Bronchial epithelial cell (primary cell): Measurements from ENCODE around the gene CDK5R2. TPM values are rescaled to one million over a fixed set of nuclear protein-coding genes. Genes with fewer than 3 reads are reported as not detected.

Experiments used
- DNase-seq: peaks from one replicate; pipeline ENCODE4 v3.0.0-alpha.2; 2010; ENCODE audit warnings: low read depth
- FAIRE-seq: peaks from 2 replicates; lab custom pipeline; 2011; peaks lifted over from hg19 to GRCh38; lab: Jason Lieb, UNC
- H3K27me3 ChIP-seq: 2 replicates; pipeline ENCODE4 v1.5.1; 2011; ENCODE audit warnings: low read length; ENCODE audit not compliant: control insufficient read depth, insufficient read depth
- H3K36me3 ChIP-seq: 2 replicates; pipeline ENCODE4 v1.5.1; 2011; ENCODE audit warnings: low read length; ENCODE audit not compliant: control insufficient read depth, insufficient read depth
- H3K4me3 ChIP-seq: 2 replicates; pipeline ENCODE4 v1.5.1; 2011; ENCODE audit warnings: mild to moderate bottlenecking, low read depth, low read length, control low read depth
- CTCF ChIP-seq: IDR thresholded peaks from 2 replicates; pipeline ENCODE4 v1.5.1; 2011; ENCODE audit warnings: mild to moderate bottlenecking, moderate library complexity, low read length, control low read depth, inconsistent platforms; ENCODE audit not compliant: insufficient read depth, severe bottlenecking
- total RNA-seq: library from RNA; depleted of rRNA; stranded (reverse); fragments of >200 nt; gene quantifications from 2 replicates; pipeline ENCODE4 v1.2.1, GENCODE V29; 2014

The CDK5R2 gene
- total RNA-seq, 1 donor from 2014 or later: not detected

GRCh38 chr2:218984239-218985020, 25.0 kb downstream of the CDK5R2 start:
- DNase-seq (no peak), FAIRE-seq (no peak)
- H3K36me3 ChIP-seq: no peaks in the 10 kb centered on the region
- H3K4me3 ChIP-seq: no peak overlapping the region
- peaks cover 71% of the 10 kb centered on the region for H3K27me3 ChIP-seq
- no peak for TF ChIP-seq CTCF

GRCh38 chr2:218985021-218985324, 25.5 kb downstream of the CDK5R2 start, which contains the start of gene FEV:
FEV (minus strand) TSS chr2:218985184; CDS start chr2:218985075, 109 bp downstream.
- H3K4me3 ChIP-seq: no peak within 1 kb of the TSS
- peaks cover 74% of the 10 kb centered on the region for H3K27me3 ChIP-seq
- no peak for FAIRE-seq
- DNase-seq: no peak
- no peak for TF ChIP-seq CTCF
- H3K36me3 ChIP-seq: no peaks in the 10 kb centered on the region

GRCh38 chr2:218985325-218986091, 26.0 kb downstream of the CDK5R2 start:
- no peak for TF ChIP-seq CTCF
- H3K4me3 ChIP-seq: no peak overlapping the region
- no peaks in the 10 kb centered on the region for H3K36me3 ChIP-seq
- FAIRE-seq: no peak
- H3K27me3 ChIP-seq: peaks cover 79% of the 10 kb centered on the region
- DNase-seq: no peak

GRCh38 chr2:218986148-218986761, 26.8 kb downstream of the CDK5R2 start:
- DNase-seq: no peak
- H3K36me3 ChIP-seq: no peaks in the 10 kb centered on the region
- H3K4me3 ChIP-seq: no peak overlapping the region
- no peak for FAIRE-seq
- H3K27me3 ChIP-seq: peaks cover 78% of the 10 kb centered on the region
- no peak for TF ChIP-seq CTCF

GRCh38 chr2:218988164-218988563, 28.7 kb downstream of the CDK5R2 start:
- Histone ChIP-seq H3K27me3 (peaks cover 79% of the 10 kb centered on the region), H3K4me3 (no peak overlapping the region), H3K36me3 (no peaks in the 10 kb centered on the region)
- TF ChIP-seq CTCF: no peak
- DNase-seq (no peak), FAIRE-seq (peak; percentile 13)
